ENCODE results near the gene ACCS. TPM values are rescaled to one million over a fixed set of nuclear protein-coding genes. Genes with fewer than 3 reads are reported as not detected.

Gene ACCS
- total RNA-seq, 1 donor from 2014 or later = 7.9 TPM

DNA sequence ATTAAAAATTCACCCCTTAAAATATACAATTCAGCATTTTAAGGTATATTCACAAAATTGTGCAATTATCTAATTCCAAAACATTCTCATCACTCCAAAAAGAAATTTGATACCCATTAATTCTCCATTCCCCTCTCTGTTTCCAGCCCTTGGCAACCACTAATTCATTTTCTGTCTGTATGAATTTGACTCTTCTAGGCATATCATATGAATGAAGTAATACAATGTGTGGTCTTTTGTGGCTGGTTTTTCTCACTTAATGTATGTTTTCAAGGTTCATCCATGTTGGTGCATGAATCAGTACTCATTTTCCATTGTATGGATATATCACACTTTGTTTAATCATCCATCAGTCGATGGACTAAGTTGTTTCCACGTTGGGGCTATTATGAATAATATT, 47.2 kb upstream of the ACCS start:
- no peak for TF ChIP-seq CTCF (IDR thresholded peaks at IDR 0.05; ENCODE audit: borderline replicate concordance)
- Histone ChIP-seq H3K27ac (replicated peaks) (no peak overlapping the region), H3K9me3 (replicated peaks) (peaks cover 12% of the 10 kb centered on the region), H3K27me3 (ENCODE audit: low read depth) (no peaks in the 10 kb centered on the region), H3K4me3 (no peak overlapping the region), H3K4me1 (peaks cover 38% of the 10 kb centered on the region), H3K36me3 (no peaks in the 10 kb centered on the region)
- intact Hi-C loops (cut with micrococcal nuclease) = no loop called here
- no peak for DNase-seq

GRCh38 chr11:44024977-44025376, 41.1 kb upstream of the ACCS start:
- Histone ChIP-seq H3K9me3 (replicated peaks) (peaks cover 29% of the 10 kb centered on the region), H3K4me3 (no peak overlapping the region), H3K36me3 (no peaks in the 10 kb centered on the region), H3K27me3 (ENCODE audit: low read depth) (no peaks in the 10 kb centered on the region), H3K27ac (replicated peaks) (no peak overlapping the region), H3K4me1 (peaks cover 2% of the 10 kb centered on the region)
- no peak for TF ChIP-seq CTCF (IDR thresholded peaks at IDR 0.05; ENCODE audit: borderline replicate concordance)
- intact Hi-C loops (cut with micrococcal nuclease) = no loop called here
- no peak for DNase-seq

DNA sequence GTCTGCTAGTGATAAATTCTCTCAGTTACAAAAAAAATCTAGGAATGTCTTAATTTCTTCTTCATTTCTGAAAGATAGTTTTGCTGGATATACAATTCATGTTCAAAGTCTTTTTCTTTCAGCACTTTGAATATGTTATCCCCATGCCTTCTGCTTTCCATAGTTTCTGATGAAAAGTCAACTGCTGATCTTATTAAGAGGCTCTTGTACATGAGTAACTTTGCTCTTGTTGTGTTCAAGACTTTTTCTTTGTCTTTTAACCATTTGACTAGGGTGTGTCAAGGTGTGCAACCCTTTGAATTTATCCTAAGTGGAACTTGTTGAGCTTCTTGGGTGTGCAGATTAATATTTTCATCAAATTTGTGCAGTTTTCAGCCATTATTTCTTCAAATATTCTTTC, 40.3 kb upstream of the ACCS start:
- Histone ChIP-seq H3K4me3 (no peak overlapping the region), H3K27ac (replicated peaks) (no peak overlapping the region), H3K27me3 (ENCODE audit: low read depth) (no peaks in the 10 kb centered on the region), H3K36me3 (no peaks in the 10 kb centered on the region), H3K4me1 (peaks cover 9% of the 10 kb centered on the region), H3K9me3 (replicated peaks) (peaks cover 29% of the 10 kb centered on the region)
- no peak for TF ChIP-seq CTCF (IDR thresholded peaks at IDR 0.05; ENCODE audit: borderline replicate concordance)
- DNase-seq = no peak
- intact Hi-C loops (cut with micrococcal nuclease) = no loop called here

GRCh38 chr11:44028401-44028800, 37.7 kb upstream of the ACCS start:
- TF ChIP-seq CTCF (IDR thresholded peaks at IDR 0.05; ENCODE audit: borderline replicate concordance) = no peak
- Histone ChIP-seq H3K4me1 (peaks cover 36% of the 10 kb centered on the region), H3K36me3 (no peaks in the 10 kb centered on the region), H3K4me3 (no peak overlapping the region), H3K27ac (replicated peaks) (no peak overlapping the region), H3K27me3 (ENCODE audit: low read depth) (no peaks in the 10 kb centered on the region), H3K9me3 (replicated peaks) (peaks cover 17% of the 10 kb centered on the region)
- no peak for DNase-seq
- intact Hi-C loops (cut with micrococcal nuclease) = no loop called here

- Histone ChIP-seq H3K9me3 (replicated peaks) (peaks cover 17% of the 10 kb centered on the region), H3K27me3 (ENCODE audit: low read depth) (no peaks in the 10 kb centered on the region), H3K36me3 (no peaks in the 10 kb centered on the region), H3K27ac (replicated peaks) (peak overlapping the region; percentile 82), H3K4me3 (no peak overlapping the region), H3K4me1 (peaks cover 39% of the 10 kb centered on the region)
- no peak for DNase-seq
- intact Hi-C loops (cut with micrococcal nuclease) = no loop called here
- TF ChIP-seq CTCF (IDR thresholded peaks at IDR 0.05; ENCODE audit: borderline replicate concordance) = no peak
These were observed 37.1 kb upstream of the ACCS start for GRCh38 chr11:44028816-44029506.

All from left ventricle myocardium inferior (tissue), 1 donor.